ENCODE data around the gene ZNF184.

DNA sequence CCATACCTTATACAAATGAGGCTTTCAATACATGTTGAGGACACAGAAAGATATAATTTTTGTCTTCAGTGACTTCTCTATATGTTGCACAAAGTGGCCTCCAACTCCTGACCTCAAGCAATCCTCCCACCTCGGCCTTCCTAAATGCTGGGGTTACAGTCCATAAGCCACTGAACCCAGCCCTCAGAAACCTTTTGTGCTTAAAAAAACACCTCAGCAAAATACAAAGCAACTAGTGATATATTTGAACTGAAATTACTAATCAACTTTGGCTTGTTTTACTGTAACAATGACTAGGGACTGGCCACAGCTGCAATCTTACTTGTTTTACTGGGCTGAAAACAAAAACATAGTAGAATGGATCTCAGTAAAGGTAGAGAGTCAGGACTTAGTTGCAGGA lies 3.2 kb upstream of the ZNF184 start:
- TF ChIP-seq, protein P1, sequence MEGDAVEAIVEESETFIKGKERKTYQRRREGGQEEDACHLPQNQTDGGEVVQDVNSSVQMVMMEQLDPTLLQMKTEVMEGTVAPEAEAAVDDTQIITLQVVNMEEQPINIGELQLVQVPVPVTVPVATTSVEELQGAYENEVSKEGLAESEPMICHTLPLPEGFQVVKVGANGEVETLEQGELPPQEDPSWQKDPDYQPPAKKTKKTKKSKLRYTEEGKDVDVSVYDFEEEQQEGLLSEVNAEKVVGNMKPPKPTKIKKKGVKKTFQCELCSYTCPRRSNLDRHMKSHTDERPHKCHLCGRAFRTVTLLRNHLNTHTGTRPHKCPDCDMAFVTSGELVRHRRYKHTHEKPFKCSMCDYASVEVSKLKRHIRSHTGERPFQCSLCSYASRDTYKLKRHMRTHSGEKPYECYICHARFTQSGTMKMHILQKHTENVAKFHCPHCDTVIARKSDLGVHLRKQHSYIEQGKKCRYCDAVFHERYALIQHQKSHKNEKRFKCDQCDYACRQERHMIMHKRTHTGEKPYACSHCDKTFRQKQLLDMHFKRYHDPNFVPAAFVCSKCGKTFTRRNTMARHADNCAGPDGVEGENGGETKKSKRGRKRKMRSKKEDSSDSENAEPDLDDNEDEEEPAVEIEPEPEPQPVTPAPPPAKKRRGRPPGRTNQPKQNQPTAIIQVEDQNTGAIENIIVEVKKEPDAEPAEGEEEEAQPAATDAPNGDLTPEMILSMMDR (IDR thresholded peaks at IDR 0.05; ENCODE audit: poor library complexity, severe bottlenecking) = no peak
- TF ChIP-seq SMC3 (conservative IDR thresholded peaks at IDR 0.05; ENCODE audit: poor library complexity) = no peak
- TF ChIP-seq EP300 (conservative IDR thresholded peaks at IDR 0.05; ENCODE audit: poor library complexity, severe bottlenecking) = no peak
- TF ChIP-seq POLR2AphosphoS5 (IDR thresholded peaks at IDR 0.05) = no peak
- no peak for TF ChIP-seq EZH2 (IDR thresholded peaks at IDR 0.05; ENCODE audit: borderline replicate concordance, insufficient read depth, low read length, poor library complexity, severe bottlenecking)
- no peak for TF ChIP-seq TAF1 (IDR thresholded peaks at IDR 0.05; ENCODE audit: low read depth)
- no peak for TF ChIP-seq RAD21 (conservative IDR thresholded peaks at IDR 0.05)
- TF ChIP-seq, protein P2, sequence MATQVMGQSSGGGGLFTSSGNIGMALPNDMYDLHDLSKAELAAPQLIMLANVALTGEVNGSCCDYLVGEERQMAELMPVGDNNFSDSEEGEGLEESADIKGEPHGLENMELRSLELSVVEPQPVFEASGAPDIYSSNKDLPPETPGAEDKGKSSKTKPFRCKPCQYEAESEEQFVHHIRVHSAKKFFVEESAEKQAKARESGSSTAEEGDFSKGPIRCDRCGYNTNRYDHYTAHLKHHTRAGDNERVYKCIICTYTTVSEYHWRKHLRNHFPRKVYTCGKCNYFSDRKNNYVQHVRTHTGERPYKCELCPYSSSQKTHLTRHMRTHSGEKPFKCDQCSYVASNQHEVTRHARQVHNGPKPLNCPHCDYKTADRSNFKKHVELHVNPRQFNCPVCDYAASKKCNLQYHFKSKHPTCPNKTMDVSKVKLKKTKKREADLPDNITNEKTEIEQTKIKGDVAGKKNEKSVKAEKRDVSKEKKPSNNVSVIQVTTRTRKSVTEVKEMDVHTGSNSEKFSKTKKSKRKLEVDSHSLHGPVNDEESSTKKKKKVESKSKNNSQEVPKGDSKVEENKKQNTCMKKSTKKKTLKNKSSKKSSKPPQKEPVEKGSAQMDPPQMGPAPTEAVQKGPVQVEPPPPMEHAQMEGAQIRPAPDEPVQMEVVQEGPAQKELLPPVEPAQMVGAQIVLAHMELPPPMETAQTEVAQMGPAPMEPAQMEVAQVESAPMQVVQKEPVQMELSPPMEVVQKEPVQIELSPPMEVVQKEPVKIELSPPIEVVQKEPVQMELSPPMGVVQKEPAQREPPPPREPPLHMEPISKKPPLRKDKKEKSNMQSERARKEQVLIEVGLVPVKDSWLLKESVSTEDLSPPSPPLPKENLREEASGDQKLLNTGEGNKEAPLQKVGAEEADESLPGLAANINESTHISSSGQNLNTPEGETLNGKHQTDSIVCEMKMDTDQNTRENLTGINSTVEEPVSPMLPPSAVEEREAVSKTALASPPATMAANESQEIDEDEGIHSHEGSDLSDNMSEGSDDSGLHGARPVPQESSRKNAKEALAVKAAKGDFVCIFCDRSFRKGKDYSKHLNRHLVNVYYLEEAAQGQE (IDR thresholded peaks at IDR 0.05; ENCODE audit: borderline replicate concordance) = no peak
- no peak for TF ChIP-seq MXI1 (conservative IDR thresholded peaks at IDR 0.05; ENCODE audit: poor library complexity, severe bottlenecking)
